Activated T-cell treated with anti-CD3 and anti-CD28 coated beads, Interleukin-2, amount 50 U/mL, for 48 hours (primary cell): Measurements from ENCODE around the gene PRR22.
A peak's percentile ranks its signal among the peaks of the same experiment; 100 is the strongest.

Experiments used
- DNase-seq, 2 experiments: peaks; one replicate each; pipeline ENCODE4 v3.0.0-alpha.2; 2020

Gene PRR22

DNA sequence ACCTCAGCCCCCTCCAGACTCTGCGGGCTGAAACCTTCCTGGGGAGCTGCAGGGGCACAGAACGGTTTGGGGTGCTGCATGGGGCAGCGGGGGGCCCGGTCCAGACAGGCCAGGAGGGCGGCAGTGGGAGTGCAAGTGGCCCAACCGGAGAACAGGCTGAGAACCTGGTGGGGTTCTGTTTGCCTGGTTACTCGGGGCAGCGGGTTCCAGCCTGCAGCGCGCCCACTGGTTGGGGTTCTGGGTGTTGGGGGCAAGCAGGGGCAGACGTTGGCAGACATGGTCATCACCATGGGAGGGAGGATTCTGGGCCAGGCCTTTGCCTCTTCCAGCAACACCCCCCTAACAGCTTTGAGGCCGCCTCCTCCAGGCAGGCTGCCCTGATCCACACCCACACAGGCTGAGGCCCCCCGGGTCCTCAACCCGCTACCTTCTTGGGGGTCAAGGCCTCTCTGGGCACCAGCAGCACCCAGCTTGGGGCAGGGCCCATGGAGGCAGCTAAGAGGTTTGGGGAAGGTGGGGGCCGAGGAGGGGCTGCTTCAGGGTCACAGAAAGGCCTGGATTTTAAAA lies at the start of gene PRR22:
Gene PRR22, minus strand, starts transcription at position 166 of the 567 bp plus-strand sequence. Its CDS starts 86 bp downstream, at position 80.
- no peak for DNase-seq

DNA sequence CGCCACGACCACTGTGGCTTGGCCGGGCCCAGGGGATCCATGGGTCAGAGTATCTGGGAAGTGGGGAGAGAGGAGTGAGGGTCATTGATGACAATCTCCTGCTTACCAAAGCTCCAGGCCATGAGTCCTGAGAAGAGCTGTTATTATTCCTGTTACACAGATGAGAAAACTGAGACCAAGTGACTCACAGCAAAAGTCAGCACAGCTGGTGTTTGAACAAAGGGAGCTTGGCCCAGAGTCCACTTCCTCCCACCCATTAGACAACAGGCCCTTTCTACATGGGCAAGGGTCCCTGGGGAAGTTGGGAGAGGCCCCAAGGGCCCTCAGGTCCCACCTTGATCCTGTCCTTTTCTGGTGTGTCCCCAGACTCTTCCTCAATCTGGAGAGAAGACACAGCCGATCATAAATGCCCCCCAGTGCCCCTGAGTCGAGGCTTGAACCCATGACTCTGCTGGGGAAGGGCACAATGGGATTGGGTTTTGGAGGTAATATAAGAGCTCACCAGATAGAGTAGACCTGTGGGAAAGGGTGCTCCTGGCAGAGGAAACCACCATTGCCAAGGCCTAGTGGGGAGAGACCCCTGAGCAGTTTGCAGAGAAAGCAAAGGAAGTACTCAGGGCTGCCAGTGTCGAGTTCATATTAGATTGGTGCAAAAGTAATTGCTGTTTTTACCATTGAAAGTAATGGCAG lies 48.1 kb upstream of the PRR22 start:
- no peak for DNase-seq

DNA sequence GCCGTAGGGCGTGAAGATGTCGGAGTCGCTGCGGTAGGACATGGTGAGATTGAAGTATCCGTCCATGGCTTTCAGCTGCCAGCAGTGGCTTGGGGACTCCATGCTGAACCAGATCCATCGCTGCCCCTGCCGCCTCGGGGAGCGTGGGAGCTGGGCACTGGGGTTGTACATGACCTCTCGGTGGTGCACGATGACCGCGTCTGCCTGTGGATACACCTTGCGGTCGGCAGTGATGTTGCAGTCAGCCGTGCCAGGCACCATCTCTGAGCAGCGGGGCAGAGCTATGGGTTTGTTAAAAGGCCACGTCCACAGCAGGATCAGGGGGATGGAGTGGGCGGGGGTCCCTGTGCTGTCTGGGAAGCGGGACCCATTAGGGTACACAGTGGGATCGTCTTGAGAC lies 47.5 kb upstream of the PRR22 start:
- DNase-seq, result no peak

DNA sequence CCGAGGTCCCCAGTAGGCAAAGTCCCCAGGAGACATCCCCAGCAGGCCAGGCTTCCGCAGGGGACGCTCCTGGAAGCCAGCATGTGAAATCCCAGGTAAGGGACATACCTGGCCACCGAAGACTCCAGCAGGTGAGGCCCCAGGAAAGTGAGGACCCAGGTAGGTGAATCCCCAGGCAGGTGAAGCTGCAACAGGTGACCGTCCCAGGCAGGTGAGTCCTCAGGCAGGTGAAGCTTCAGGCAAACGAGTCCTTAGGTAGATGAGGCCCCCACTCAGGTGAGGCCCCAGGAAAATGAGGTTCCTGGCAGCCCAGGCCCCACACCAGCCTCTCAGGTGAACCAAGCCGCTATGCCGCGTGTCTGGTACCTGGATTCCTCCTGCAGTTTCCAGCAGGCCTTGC lies 46.6 kb upstream of the PRR22 start:
- DNase-seq, result no peak

DNA sequence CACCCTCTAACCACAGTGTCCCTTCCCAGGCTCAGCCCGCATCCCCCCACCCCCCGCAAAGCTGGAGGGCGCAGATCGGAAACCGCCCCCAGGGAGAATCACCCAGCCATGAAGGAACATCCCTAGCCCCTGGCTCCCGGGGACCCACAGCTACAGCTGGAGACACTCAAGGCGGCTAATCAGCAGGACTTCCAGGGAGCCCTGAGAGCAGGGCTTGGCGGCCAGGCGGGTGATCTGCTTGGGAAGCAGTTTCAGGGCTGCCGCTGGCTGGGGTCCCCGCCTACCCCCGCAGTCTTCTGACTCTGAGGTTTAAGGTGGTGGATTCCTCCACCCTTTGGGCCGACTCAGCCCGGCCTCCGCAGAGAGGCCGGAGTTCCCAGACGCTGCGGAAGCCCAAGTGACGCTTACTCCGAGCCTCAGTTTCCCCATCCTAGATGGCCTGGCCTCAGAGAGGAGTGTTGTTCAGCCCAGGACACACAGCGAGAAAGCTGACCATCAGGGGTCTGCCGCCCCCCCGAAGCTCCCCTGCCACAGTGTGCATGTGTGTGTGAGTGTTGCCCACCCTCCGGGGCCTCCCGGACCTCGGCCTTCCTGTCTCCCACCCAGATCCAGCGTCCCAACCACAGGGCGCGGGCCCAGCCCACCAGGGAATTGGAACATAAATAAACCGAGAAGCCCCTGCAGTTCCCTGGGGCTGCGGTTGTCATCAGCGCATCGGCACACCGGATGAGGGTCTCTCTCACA lies 45.2 kb upstream of the PRR22 start:
- no peak for DNase-seq

DNA sequence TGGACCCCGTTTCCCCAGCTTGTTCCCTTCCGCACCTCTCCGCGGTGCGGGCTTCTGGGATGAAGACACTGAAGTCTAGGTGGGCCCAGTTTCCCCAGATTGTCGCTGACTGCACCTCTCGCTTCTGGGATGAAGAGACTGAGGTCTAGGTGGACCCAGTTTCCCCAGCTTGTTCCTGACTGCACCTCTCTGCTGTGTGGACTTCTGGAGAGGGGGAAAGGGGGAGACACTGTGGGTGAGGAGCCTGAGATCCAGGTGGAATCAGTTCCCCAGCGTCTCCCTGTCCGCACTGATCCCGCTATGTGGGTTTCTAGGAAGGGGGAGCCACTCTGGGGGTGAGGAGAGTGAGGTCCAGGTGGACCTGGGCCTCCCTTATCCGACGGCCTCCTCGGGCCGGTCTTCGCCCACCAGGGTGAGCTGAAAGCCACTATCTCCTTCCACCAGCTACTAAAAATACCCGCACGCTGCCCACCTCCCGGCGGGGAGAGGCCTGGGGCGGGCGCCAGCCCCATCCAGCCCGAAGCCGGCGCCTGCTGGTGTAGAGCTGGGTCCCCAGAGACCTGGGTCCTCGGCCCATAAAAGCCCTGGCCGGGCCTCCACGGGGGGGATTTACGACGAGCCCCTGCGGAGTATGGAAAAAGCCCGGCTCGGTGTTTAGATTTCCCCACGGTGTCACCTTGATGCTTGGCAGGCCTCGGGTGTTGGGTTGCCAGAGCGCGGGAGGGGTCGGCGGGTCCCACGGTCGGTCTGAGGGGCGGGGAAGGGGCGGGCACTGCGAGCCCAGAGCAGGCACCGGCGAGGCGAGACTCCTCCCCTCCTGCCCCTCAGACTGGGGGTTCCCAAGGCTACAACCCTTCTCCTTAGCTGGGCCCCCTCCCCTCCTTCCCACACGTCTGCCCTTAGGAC lies 44.4 kb upstream of the PRR22 start:
- DNase-seq, result peak; percentile 69 to 71

DNA sequence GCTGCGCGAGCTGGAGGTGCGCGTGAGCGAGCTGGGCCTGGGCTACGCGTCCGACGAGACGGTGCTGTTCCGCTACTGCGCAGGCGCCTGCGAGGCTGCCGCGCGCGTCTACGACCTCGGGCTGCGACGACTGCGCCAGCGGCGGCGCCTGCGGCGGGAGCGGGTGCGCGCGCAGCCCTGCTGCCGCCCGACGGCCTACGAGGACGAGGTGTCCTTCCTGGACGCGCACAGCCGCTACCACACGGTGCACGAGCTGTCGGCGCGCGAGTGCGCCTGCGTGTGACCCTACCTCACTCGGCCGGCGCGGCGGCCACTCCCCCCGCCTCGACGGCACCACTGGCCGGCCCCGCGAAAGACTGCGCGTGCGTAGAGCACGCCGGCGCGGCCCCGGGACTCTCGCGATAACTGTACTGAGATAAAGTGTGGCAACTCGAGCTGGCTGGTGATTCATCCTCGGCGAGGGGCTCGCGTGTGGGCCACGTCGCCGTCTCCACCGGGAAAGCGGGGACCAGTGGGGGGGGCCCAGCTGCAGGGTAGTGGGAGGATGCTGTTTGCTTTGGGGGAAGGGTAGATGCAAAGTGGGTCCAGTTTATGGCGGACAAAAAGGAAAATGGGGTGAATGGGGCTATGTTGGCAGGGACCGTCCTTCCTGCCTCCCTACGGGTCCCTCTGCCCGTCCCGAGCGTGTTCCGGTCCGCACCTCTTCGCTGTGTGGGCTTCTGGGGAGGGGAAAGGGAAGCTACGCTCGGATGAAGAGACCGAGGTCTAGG lies 43.5 kb upstream of the PRR22 start:
- peak; percentile 99 to 100 for DNase-seq

DNA sequence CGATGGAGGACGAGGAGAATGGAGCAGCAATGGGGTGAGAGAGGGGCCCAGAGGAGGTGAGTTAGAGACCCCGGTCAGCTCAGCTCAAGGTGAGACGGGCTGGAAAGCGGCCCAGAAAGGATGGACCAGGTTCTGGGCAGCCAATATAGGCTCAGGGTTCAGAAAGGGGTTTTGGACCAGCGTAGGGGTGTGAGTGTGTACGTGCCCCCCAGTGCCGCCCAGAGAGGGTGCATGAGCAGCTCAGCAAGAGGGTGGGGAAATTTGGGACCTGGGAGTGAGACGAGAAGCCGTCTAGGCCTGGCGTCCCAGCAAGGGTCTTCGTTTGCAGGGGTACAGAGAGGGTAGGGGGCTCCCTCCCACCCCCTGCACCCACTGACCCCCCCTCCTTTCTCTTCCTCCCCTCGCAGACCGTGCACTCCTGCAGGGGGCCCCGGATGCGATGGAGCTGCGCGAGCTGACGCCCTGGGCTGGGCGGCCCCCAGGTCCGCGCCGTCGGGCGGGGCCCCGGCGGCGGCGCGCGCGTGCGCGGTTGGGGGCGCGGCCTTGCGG lies 42.9 kb upstream of the PRR22 start:
- no peak for DNase-seq

DNA sequence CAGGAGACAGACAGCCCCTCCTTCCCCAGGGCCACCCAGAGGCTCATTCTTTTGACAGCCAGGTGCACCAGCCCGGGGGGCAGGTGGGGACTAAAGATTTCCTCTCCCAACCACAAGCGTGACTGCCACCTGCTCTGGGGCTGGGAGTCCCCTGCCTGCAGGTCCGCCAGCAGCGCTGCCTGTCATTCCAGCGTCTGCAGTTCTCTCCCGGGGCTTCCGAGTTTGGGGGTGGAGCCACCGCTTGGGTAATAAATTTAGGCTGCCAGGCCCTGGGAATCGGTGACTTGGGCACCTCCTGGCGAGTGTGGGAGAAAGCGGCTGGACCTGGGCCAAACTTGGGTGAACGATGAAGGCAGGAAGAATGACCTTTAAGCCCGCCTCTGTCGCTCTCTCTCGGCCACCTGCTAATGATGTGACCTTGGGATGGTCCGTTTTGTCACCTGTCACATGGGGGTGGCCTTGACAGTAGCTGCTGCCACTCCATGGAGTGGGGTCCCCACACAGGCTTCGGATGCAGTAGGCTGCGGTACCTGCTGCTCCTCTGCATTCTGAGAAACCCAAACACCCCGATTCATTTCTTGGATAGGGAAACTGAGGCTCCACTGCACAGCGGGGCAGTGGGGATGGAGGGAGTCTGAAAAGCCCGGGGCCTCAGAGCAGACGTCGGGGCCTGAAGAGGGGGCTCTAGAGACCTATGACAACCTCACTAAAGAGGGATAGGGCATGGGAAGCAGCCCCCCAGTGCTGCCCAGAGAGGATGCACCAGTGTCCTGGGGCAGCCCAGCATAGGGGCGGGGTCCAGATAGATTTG lies 42.2 kb upstream of the PRR22 start:
- DNase-seq, result peak; percentile 36 to 37

DNA sequence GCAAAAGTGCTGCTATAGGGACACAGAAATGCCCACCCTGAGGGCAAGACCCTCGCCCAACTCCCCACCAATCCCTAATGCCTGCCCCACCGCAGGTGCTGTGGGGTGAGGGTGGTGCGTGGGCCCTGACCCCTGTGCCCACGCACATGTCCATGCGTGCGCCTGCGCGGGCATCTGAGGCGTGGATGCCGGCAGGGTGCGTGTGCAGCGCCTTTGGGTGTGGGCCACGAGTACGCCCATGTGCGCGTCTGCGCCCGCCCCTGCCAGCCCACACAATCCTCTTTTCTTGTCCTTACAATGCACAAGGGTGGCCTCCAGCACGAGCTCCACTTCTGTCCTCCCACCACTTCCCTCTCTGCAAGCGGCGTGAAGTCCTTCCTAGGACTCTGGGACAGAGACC lies 40.6 kb upstream of the PRR22 start:
- DNase-seq, result no peak

DNA sequence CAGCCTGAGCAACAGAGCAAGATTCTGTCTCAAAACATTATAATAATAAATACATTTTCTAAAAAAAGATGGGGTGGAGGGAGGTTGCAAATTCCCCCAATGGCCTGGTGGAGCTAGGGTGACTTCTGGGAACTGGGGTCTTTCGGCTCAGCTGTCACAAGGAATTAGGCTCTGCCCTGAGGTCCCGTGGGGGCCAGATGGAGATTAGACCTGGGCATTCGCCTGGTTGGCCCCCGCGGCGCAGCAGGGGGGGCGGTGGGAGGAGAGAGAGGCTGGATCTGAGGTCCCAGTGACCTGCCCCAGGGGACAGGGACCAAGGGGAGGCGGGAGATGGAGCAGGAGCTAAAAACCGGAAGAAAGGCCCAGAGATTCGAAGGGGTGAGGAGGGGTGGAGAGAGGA lies 40.2 kb upstream of the PRR22 start:
- no peak for DNase-seq

DNA sequence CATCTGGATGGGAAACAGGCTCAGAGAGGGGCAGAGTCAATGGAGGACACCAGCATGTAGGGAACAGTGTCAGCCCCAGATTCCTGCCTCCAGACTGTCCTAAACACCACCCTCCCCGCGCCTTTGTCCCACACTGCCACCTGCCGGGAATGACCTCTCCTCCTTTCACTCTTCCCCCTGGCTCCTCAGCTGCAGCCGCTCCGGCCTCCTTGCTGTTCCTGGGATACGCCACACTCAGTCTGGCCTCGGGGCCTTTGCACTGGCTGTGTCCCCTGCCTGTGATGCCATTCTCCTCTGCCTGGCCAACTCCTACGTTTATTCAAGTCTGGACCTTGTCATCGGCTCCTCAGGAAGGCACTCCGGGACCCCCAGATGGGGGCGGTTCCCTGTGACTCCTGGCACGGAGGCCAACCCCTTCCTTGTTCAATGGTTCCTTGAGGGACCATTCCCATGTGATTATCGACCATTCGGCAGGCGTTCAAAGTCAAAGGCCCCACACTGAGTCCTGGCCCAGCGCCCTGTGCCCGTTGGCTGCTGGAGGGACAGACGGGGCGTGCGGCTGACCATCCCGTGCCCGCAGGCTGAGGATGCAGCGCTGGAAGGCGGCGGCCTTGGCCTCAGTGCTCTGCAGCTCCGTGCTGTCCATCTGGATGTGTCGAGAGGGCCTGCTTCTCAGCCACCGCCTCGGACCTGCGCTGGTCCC lies 39.2 kb upstream of the PRR22 start:
- DNase-seq, result no peak

DNA sequence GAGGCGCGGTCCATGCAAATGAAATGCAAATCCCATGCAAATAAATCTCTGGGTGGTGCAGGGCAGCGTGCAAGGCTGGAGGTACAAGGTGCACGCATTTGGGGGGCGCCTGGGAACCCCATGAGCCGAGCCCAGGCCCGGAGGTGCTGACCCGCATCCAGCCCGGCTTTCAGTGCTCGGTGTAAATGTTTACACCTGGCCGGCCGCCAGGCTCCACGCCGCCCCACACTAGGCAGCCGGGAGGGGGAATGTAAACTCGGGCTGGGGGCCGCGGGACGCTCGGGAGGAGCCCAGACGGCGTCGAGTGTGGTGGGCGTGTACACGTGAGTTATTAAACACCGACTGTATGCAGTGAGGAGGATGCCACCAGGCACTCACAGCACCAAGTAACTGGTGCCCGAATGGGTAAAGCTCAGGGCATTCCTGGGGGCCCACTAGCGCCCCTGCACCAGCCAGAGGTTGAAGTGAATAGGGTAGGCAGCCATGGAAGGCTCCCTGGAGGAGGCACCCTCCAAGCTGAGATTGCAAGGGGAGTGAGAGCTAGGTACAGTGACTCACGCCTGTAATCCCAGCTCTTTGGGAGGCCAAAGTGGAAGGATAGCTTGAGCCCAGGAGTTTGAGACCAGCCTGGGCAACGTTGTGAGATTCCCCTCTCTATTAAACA lies 37.8 kb upstream of the PRR22 start:
- no peak for DNase-seq

DNA sequence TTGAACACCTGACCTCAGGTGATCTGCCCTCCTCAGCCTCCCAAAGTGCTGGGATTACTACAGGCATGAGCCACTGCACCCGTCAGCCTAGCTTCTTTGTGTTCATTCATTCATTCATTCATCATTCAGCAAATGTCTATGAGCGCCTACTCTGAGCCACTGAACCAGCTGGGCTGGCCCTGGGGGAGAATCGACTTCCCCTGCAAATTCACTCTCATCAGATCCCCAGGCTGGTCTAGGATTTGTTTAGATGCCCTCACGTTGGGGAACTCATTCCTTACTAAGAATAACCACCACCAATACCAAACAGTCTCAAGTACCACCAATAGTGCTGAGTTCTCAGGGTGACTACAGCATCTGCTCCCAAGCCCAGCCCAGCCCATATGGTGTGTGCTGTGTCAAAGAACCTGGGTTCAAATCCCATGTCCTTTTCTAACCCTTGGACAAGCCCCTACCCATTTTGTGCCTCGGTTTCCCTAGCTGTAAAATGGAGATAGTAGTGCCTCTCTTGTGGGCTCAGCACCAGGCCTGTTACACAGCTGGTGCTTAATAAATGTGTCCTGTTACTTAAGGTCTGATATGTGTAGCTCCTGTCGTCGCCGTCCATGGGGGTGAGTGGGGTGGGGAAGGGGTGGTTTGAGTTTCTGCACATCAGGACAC lies 37.1 kb upstream of the PRR22 start:
- DNase-seq, result no peak

DNA sequence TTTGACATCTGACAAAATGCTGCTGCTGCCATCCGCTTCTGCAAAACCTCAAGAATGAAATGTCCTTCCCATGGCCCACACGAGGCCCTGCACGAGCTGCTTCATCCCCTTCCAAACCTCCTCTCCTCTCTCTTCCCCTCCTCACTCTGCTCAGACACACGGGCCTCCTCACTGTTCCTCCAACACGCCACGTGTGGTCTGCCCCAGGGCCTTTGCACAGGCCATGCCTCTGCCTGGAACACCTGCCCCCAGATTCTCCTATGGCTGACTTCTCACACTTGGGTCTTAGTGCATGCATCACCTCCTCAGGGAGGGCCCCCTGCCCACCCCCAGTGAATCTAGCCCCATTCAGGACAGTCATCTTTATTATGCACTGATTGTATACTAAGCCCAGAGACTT lies 36.2 kb upstream of the PRR22 start:
- no peak for DNase-seq

DNA sequence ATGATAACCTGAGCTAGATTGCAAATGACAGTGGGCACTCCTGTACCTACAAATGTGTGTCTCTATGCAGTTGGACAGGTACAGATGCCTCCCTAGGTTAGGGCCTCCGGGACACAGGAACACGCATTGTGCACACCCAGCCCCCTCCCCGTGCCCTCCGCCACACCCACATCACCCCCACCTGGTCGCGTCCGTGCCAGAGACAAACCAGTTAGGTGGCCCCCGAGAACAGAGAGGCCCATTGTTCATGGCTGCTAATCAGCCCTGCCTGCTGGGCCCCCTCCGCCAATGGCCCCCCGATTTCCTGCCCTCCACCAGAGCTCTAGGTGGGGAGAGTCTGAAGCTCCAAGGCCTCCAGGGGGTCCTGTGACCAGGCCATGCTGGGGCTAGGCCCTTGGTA lies 34.0 kb upstream of the PRR22 start:
- no peak for DNase-seq

DNA sequence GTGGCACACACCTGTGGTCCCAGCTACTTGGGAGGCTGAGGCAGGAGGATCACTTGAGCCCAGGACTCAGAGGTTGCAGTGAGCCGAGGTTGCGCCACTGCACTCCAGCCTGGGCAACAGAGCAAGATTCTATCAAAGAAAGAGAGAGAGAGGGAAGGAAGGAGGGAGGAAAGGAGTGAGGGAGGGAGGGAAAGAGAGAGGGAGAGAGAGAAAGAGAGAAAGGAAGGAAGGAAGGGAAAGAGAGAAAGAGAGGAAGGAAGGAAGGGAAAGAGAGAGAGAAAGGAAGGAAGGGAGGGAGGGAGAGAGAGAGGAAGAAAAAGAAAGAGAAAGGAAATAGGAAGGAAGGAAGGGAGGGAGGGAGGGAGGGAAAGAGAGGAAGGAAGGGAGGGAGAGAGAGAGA lies 32.7 kb upstream of the PRR22 start:
- DNase-seq, result no peak

DNA sequence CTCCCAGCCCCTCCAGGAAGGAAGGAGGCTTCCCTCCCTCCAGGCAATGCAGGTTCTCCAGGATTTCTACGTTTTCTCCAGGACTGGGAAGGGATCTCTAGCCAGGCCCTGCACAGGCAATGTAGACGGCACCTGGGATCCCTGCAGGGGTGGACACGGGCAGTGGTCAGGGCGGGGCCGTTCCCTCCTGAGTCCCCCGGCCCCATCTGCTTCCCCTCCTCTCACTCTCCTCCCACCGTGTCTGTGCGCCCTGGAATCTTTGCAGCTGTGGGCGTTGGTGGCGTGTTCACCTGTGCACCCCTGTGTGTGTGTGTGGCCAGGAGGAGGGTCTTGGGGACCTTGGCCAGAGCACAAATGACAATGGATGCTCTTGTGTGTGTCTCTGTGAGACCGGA lies 30.3 kb upstream of the PRR22 start:
- no peak for DNase-seq

DNA sequence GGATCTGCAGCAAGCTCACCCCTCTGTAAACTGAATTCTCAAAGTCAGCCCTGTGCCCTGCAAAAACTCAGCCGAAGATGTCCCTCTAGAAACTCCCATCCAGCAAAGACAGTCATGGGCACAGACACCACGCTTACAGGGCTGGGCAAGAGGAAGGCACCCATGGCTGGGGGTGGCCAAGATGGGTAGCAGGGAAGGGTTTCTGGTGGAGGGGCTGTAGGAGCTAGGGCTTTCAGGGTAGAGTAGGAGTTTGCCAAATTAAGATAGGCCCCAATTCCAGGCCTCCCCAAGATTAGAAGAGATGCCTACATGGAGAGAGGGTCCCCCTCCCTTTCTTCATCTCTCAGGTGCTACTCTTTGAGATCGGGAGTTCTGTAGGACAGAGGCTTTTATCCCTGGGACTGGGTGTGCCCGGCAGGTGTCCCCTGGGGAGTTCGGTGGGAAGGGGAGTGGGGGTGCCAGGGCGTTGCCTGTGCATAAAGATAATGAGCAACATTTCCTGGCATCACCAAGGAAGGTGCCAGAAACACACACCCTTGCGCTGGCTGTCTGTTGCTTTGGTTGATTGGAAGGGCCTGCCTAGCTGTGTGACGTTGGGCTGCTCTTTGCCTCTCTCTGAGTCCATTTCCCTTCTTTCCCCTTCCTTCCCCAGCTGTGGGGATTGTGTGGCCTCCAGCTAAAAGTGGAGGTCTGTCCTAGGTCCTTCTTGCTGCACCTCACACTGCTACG lies 29.7 kb upstream of the PRR22 start:
- no peak for DNase-seq
